ENCODE results near the gene MAPK8.

- TF ChIP-seq CTCF (IDR thresholded peaks at IDR 0.05): no peak
- TF ChIP-seq POLR2A (IDR thresholded peaks at IDR 0.05): no peak
These were observed 169.4 kb downstream of the MAPK8 start for GRCh38 chr10:48475943-48476278.

Measured in suprapubic skin (tissue), 3 donors.